Mesodermal cell (in vitro differentiated cells): ENCODE data around the gene KLRC3. TPM values are rescaled to one million over a fixed set of nuclear protein-coding genes. Genes with fewer than 3 reads are reported as not detected.
"Not testable (repeated sequence)": the region's sequence is repeated elsewhere in the genome, so short reads cannot be mapped to it uniquely, and the experiment has no call there.

Source experiments
- H3K27ac ChIP-seq: 2 replicates; pipeline ENCODE4 v1.7.0; 2013; ENCODE audit warnings: mild to moderate bottlenecking, low read depth, low read length, moderate library complexity; ENCODE audit not compliant: severe bottlenecking
- H3K36me3 ChIP-seq: 2 replicates; pipeline ENCODE4 v1.7.1; 2013; ENCODE audit warnings: mild to moderate bottlenecking, low read length, moderate library complexity; ENCODE audit not compliant: control insufficient read depth, insufficient read depth
- H3K4me1 ChIP-seq: one replicate; pipeline ENCODE4 v1.7.1; 2013; ENCODE audit warnings: mild to moderate bottlenecking, low read length; ENCODE audit not compliant: insufficient read depth, control insufficient read depth, poor library complexity, severe bottlenecking
- H3K4me3 ChIP-seq: 2 replicates; pipeline ENCODE4 v1.7.0; 2013; ENCODE audit warnings: low read length, control low read depth, mild to moderate bottlenecking; ENCODE audit not compliant: insufficient read depth, poor library complexity, severe bottlenecking; ENCODE audit errors: extremely low read depth
- H3K9me3 ChIP-seq: 2 replicates; pipeline ENCODE4 v1.7.1; 2013; ENCODE audit warnings: mild to moderate bottlenecking, low read length, moderate library complexity; ENCODE audit not compliant: control insufficient read depth
- WGBS, 2 experiments: methylation state at CpG; one replicate each; pipeline ENCODE4 v1.1.5; 2013; ENCODE audit warnings: missing lambda C conversion rate in 2 of 2; ENCODE audit not compliant: insufficient coverage in 2 of 2; 5-methylcytosine and 5-hydroxymethylcytosine counted together
- polyA plus RNA-seq, 2 experiments: library from polyadenylated mRNA; stranded (reverse); fragments of 50-300 nt; gene quantifications; one replicate each; pipeline ENCODE4 v1.2.3, GENCODE V29; 2013

KLRC3 gene
- polyA plus RNA-seq (2013, experiment 1 of 2): 0.55 TPM
- not detected for polyA plus RNA-seq (2013, experiment 2 of 2)

DNA sequence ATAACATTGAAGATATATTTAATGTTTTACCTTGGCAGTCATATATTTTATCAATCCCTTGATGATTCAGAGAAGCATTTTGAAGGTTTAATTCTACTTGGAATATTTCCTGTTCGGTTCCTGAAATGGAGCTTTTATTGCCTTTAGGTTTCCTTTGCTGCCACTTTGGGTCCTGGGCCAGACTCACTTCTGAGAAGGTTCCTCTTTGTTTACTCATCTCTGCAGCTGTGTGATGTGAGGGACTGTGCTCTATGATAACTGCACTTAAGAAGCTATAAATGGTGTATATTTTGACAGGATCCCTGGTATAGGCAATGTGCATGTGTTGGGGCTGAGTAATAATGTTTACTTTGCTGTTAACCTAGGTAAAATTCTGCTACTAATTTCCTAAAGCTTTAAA is at the start of gene KLRC3:
KLRC3 (minus strand) TSS at position 262 of the 400 bp plus-strand sequence; CDS start at position 217, 45 bp downstream.
- not testable (repeated sequence) for H3K9me3 ChIP-seq, H3K36me3 ChIP-seq, H3K4me3 ChIP-seq, H3K27ac ChIP-seq, H3K4me1 ChIP-seq
- WGBS, 2 experiments: 80% methylated on average over 1 of the region's 1 CpG; no CpG with 5 or more reads in 1 of the 2 experiments

DNA sequence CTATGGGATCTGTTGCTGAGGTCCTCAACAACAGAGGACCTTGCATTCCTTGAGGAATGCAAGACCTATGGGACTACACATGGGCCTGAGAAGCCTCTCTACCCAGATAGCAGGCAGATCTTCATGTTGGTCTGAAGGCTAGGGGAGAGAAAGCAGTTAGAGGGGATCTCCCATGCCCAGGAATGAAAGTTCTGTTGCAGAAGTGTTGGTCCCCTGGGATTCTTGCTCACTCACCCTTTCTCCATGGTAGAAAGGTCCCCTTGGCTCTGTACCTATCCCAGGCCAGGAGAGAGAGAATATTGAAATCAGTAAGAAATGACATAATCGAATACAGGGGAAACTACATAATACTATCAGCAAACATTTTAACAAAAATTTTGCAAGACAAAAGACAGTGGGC is 49.3 kb upstream of the KLRC3 start:
- no peak overlapping the region for H3K27ac ChIP-seq
- no peaks in the 10 kb centered on the region for H3K9me3 ChIP-seq
- H3K36me3 ChIP-seq: no peaks in the 10 kb centered on the region
- H3K4me1 ChIP-seq: no peaks in the 10 kb centered on the region
- no CpG with 5 or more reads among the region's 1 CpG for WGBS, 2 experiments
- H3K4me3 ChIP-seq: no peak overlapping the region

DNA sequence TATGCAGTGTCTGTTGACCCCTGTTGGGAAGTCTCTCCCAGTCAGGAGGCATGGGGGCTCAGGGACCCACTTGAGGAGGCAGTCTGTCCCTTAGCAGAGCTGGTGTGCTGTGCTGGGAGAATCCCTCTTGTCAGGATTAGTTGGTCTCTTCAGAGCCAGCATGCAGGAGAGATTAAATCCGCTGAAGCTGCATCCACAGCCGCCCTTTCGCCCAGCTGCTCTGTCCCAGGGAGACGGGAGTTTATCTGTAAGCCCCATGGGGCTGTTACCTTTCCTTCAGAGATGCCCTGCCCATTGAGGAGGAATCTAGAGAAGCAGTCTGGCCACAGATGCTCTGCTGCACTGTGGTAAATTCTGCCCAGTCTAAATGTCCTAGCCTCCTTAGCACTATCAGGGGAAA is 45.9 kb upstream of the KLRC3 start:
- no peaks in the 10 kb centered on the region for H3K4me1 ChIP-seq
- no peaks in the 10 kb centered on the region for H3K36me3 ChIP-seq
- no peak overlapping the region for H3K4me3 ChIP-seq
- no peak overlapping the region for H3K27ac ChIP-seq
- WGBS, 2 experiments: 92 to 94% methylated on average over 4 of the region's 4 CpGs
- H3K9me3 ChIP-seq: no peaks in the 10 kb centered on the region

DNA sequence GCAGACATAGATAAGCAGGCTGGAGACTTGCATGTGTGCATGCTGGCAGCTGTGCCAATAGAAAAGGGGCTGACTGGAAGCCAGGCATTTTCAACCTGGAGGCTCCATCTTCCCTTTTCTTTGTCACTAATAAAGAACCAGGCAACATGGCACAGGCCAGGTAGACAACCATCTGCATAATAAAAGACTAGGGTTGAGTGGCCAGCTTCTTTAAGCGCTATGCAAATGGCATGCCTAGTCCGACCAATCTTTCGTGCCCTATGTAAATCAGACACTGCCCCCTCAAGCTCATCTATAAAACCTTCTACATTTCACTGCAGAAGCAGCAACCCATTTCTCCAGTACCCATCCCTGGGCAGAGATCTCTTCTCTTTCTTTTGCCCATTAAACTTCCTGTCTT is 37.4 kb upstream of the KLRC3 start:
- Histone ChIP-seq H3K4me1 (no peaks in the 10 kb centered on the region), H3K36me3 (no peaks in the 10 kb centered on the region), H3K9me3 (peaks cover 17% of the 10 kb centered on the region), H3K4me3 (no peak overlapping the region), H3K27ac (no peak overlapping the region)
- 73 to 85% methylated on average over 3 of the region's 3 CpGs for WGBS, 2 experiments

DNA sequence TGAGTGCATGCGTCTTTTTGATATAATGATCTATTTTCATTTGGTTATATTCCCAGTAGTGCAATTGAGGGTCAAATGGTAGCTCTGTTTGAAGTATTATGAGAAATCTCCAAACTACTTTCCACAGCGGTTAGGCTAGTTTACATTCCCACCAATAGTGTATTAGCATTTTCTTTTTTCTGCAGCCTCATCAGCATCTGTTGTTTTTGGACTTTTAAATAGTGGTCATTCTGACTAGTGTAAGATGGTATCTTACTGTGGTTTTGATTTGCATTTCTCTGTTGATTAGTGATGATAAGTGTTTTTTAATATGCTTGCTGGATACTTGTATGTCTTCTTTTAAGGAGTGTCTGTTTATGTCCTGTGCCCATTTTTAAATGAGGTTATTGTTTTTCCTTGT is 36.5 kb upstream of the KLRC3 start:
- Histone ChIP-seq H3K27ac (no peak overlapping the region), H3K36me3 (no peaks in the 10 kb centered on the region), H3K4me3 (no peak overlapping the region), H3K9me3 (peaks cover 17% of the 10 kb centered on the region), H3K4me1 (no peaks in the 10 kb centered on the region)
- no CpG with 5 or more reads among the region's 2 CpGs for WGBS, 2 experiments

DNA sequence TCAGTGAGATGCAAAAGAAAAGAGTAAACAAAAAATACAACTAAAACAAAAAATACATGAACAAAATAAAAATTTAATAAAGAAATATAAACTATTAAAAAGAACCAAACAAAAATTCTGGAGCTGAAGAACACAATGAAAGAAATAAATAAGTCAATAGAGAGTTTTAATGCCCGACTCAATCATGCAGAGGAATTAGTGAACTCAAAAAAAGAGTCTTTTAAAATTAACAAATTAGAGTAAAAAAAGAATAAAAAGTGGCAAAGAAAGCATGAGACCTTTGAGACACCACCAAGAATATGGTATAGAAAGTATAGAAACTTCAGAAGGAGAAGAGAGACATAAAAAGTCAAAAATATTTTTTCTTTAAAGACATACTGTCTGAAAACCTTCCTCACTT is 35.4 kb upstream of the KLRC3 start:
- Histone ChIP-seq H3K9me3 (peaks cover 17% of the 10 kb centered on the region), H3K4me1 (no peaks in the 10 kb centered on the region), H3K27ac (no peak overlapping the region), H3K4me3 (no peak overlapping the region), H3K36me3 (no peaks in the 10 kb centered on the region)
- WGBS, 2 experiments: no CpG with 5 or more reads among the region's 1 CpG

DNA sequence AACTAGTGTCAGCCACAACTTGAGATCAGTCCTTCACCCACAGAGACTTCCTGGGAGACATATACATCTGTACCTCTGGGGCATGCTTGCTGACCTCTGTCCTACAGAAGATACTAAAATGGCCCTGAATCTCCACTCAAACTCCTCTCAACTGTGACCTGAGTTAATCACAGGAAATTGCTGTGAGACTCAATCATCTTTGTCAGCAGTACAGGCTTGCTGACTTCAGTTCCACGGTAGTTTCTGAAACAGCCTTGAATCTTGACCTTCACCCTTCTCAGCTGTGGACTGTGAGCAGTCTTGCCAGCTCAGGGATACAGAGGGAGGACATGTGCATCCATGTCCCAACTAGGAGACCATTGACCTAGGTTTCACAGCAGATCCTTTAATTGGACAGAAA is 34.1 kb upstream of the KLRC3 start:
- no peak overlapping the region for H3K4me3 ChIP-seq
- H3K4me1 ChIP-seq: no peaks in the 10 kb centered on the region
- H3K9me3 ChIP-seq: peaks cover 17% of the 10 kb centered on the region
- H3K27ac ChIP-seq: no peak overlapping the region
- WGBS, 2 experiments: 92 to 100% methylated on average over 1 of the region's 1 CpG
- H3K36me3 ChIP-seq: no peaks in the 10 kb centered on the region

DNA sequence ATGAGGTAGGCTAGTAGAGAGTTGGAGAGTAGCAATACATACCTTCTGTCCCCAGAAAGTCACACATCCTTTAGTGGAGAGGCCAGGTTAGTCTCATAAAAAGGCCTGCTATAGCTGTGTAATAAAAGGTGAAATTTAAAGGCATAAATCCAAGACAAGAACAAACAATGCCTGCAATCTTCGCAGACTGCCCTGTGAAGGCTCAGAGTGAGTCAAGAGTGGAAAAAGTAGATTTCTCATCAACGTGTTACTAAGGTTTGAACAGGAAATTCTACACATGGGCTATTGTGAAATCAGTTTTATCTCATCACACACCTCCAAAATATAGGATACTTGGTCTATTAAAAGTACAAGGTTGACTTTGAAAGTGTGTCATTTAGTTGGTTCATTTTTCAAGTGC is 32.8 kb upstream of the KLRC3 start, which contains the start of gene KLRC1:
KLRC1 (minus strand) TSS at position 222 of the 400 bp plus-strand sequence. CDS start 2,221 bp downstream, outside the sequence.
- no CpG with 5 or more reads among the region's 2 CpGs for WGBS, 2 experiments
- Histone ChIP-seq H3K9me3 (peaks cover 17% of the 10 kb centered on the region), H3K36me3 (no peaks in the 10 kb centered on the region)

DNA sequence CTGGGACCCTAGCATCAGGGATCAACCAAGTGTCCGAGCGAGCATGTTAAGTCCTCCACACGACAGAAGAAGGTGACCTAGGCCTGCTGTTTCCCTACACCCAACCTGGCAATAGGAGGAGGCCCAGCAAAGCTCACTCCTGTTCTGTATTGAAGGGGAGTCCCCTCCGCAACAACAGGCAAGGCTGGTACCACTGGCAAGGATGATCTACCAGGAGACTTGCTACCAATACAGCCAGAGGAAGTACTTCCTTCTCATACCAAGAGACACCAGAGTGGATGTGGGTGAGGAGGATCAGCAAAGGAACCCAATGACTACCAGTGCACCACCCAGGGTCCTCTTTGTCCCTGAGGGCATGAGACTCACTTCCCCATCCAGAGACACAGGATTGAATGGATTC is 27.8 kb upstream of the KLRC3 start:
- Histone ChIP-seq H3K4me3 (no peak overlapping the region), H3K4me1 (no peaks in the 10 kb centered on the region), H3K9me3 (no peaks in the 10 kb centered on the region), H3K27ac (no peak overlapping the region), H3K36me3 (no peaks in the 10 kb centered on the region)
- WGBS, 2 experiments: 83% methylated on average over 1 of the region's 4 CpGs; no CpG with 5 or more reads in 1 of the 2 experiments

More for the DNA sequence above, 32.8 kb upstream of the KLRC3 start, which contains the start of gene KLRC1:
- Histone ChIP-seq H3K27ac (no peak within 1 kb of the TSS), H3K4me3 (no peak within 1 kb of the TSS), H3K4me1 (no peaks in the 10 kb centered on the region)

DNA sequence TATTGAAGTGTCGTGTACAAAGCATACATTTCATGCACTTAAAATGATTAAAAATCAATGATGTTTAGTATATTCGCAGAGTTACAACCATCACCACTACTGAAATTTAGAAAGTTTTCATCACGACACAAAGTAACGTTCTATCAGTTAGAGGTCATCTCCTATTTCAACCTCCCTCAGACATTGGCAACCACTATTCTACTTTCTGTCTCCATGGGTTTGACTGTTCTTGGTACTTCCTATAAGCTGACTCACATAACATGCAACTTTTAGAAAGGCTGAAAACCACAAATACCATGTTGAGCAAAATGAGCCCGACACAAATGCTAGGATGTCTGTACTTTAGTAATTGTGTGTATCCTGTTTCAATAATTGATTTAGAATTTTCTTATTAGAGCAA is 25.7 kb upstream of the KLRC3 start:
- not testable (repeated sequence) for H3K36me3 ChIP-seq, H3K9me3 ChIP-seq, H3K27ac ChIP-seq, H3K4me3 ChIP-seq, H3K4me1 ChIP-seq
- WGBS, 2 experiments: 86% methylated on average over 2 of the region's 5 CpGs; no CpG with 5 or more reads in 1 of the 2 experiments

DNA sequence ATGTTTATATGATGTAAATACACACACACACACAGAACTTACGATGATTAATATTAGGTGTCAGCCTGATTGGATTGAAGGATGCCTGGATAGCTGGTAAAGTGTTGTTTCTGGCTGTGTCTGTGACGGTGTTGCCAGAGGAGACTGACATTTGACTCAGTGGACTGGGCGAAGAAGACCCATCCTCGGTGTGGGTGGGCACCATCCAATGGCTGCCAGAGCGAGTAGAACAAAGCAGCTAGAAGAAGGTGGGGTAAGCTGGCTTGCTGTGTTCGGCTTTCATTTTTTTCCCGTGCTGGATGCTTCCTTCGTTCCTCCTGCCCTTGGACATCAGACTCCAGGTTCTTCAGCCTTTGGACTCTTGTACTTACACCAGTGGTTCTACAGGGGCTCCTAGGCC is 20.7 kb upstream of the KLRC3 start:
- not testable (repeated sequence) for H3K4me3 ChIP-seq, H3K36me3 ChIP-seq
- WGBS, 2 experiments: 91 to 96% methylated on average over 7 of the region's 8 CpGs

More for the DNA sequence above, 20.7 kb upstream of the KLRC3 start:
- not testable (repeated sequence) for H3K27ac ChIP-seq, H3K4me1 ChIP-seq, H3K9me3 ChIP-seq
